Fibroblast of skin of back (primary cell): ENCODE data around the gene HCN2.
A peak's percentile ranks its signal among the peaks of the same experiment; 100 is the strongest.
"Not testable (repeated sequence)": the region's sequence is repeated elsewhere in the genome, so short reads cannot be mapped to it uniquely, and the experiment has no call there.

Experiments
- DNase-seq: peaks from one replicate; pipeline ENCODE4 v3.0.0-alpha.2; 2013

The HCN2 gene

GRCh38 chr19:571566-571974, 18.1 kb upstream of the HCN2 start:
- DNase-seq, result no peak

- peak; percentile 97 for DNase-seq
These were observed 17.4 kb upstream of the HCN2 start, which contains the start of gene BSG for GRCh38 chr19:572140-572742. Gene BSG, plus strand, starts transcription at chr19:572596. Its CDS starts 39 bp downstream, at chr19:572635.

DNA sequence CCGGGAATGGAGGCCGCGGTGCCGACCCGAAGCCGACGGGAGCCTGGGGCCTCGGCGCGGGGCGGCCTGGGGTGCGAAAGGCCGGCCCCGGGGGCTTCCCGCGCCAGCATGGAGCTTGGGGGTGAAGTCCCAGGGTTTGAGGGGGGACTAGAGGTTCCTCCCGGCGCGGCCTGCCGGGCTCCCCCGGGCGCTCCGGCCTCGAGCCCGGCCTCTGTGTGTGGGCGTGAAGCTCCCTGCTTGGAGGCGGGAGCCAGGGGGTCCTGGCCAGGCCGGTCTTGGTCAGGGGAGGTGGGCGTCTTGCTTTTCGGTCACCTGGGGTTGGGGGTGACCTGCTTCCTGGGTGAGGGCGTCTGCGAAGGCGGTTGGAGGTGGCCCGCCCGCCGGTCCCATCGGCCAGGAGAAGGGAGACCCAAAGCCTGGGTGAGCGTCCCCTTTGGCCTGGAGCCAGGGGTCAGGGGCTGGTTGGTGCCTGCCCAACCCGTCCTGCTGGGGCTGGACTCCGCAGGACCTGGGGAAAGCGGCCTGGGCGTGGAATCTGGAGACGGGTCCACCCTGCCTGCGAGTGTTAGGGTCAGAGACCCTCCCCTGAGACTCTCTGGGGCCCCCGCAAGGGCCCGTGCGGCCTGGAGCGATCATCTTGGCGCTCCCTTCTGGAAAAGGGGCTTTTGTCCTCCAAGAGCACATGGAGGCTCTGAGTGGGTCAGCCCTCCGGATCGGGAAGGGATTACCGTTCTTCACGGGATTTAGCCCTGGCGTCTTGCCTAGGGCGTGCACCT, 16.8 kb upstream of the HCN2 start:
- DNase-seq, result peak; percentile 50

- DNase-seq, result no peak
These were observed 16.2 kb upstream of the HCN2 start for GRCh38 chr19:573519-573825.

DNA sequence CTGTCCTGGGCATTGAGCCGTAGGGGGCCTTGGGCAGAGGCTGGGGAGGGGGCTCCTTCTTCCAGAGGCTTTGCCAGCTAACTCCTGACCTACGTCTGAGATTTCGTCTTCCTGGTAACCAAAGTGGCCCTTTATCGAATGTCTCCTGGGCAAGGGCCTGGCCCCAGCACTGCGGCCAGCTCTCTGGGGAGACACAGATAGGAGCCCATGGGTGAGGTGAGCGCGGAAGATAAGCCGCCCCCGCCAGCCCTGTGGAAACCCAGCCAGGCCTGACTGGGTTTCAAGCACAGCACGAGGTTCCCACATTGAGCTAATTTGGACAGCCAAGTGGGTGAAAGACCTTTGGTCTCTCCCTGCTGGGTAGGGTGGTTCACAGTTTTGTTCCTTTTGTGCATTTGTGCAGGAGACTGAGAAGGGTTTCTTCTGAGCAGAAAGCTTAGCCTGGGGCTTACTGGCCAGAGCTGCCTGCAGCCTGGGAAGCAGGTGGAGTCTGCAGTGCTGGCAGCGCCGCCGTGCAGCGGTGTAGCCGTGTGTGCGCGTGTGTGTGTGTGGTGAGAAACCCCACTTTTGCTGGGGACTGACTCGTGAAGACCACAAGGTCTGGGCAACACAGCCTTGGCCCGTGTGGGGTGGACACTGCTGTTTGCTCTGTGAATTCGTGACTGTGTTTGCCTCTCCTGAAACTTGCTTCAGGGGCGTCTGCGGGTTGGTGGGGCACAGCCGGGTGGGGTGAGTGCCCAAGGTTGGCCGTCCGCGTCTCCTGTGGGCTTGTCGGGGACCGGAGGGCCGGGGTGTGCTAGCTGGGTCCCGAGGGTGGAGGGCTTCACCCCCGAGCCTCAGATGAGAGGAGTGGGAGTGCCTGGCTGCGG, 14.8 kb upstream of the HCN2 start:
- DNase-seq, result no peak

GRCh38 chr19:575527-576506, 13.9 kb upstream of the HCN2 start:
- DNase-seq, result peak; percentile 56

GRCh38 chr19:576768-577438, 12.8 kb upstream of the HCN2 start:
- no peak for DNase-seq

- no peak for DNase-seq
These were observed 12.0 kb upstream of the HCN2 start for GRCh38 chr19:577439-578392.

- no peak for DNase-seq
These were observed 10.4 kb upstream of the HCN2 start for GRCh38 chr19:579111-579841.

GRCh38 chr19:579842-580155, 9.9 kb upstream of the HCN2 start:
- no peak for DNase-seq

DNA sequence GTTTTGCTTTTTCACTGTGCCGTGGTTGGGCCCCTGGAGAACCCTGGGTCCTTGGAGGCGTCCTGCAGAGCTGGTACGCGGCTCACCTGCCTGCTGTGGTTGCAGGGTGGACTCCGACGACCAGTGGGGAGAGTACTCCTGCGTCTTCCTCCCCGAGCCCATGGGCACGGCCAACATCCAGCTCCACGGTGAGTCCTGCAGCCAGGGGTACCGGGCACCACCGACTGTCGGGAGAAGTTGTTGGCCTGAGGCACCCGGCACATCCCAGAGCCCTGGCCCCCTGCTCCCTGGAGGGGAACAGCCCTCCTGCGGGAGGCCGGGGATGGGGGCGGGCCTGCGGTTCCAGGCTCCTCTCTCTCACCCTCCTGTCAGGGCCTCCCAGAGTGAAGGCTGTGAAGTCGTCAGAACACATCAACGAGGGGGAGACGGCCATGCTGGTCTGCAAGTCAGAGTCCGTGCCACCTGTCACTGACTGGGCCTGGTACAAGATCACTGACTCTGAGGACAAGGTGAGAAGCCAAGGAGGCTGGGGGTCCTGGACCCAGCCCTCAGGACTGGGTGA, 9.3 kb upstream of the HCN2 start:
- no peak for DNase-seq

- no peak for DNase-seq
These were observed 8.1 kb upstream of the HCN2 start for GRCh38 chr19:581399-582111.

GRCh38 chr19:582497-583197, 7.0 kb upstream of the HCN2 start:
- DNase-seq, result no peak

DNA sequence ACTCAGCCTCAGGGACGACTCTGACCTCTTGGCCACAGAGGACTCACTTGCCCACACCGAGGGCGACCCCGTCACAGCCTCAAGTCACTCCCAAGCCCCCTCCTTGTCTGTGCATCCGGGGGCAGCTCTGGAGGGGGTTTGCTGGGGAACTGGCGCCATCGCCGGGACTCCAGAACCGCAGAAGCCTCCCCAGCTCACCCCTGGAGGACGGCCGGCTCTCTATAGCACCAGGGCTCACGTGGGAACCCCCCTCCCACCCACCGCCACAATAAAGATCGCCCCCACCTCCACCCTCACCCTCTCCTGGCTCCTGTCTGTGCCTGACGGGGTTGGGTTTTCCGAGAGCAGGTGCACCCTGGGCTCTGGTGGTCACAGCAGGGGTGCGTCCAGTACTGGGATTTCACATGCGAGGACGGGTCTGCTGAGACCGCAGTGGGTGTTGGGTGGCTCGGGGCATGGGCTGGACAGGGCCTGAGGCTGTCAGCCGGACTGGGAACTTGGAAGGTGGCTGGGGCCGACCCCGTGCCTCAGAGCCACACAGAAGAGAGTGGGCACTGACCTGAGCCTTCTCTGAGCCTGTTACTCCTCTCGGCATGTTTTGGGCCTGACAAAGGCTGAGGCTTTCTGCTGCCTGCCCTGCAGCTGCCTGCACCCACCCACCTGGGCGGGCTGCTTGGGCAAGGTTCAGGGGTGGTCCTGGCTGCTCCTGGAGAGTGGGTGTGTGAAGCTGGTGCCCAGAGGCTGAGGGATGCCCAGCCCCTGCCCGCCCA, 6.3 kb upstream of the HCN2 start:
- DNase-seq, result no peak

- no peak for DNase-seq
These were observed 5.8 kb upstream of the HCN2 start for GRCh38 chr19:583968-584239.

- peak; percentile 42 for DNase-seq
These were observed 5.3 kb upstream of the HCN2 start for GRCh38 chr19:584240-585001.

DNA sequence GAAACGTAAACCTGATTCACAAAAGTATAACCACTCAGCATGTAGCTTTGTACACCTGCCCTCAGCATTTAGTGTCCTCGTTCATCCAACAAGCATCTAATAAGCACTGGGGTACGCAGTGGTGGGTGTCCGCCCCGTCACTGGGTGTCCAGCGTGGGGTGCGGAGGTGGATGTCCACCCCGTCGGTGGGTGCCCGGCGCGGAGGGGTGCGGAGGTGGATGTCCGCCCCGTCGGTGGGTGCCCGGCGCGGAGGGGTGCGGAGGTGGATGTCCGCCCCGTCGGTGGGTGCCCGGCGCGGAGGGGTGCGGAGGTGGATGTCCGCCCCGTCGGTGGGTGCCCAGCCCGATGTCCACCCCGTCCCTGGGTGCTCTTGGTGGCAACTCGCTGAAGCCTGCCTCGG, 4.5 kb upstream of the HCN2 start:
- DNase-seq, result not testable (repeated sequence)
